Astrocyte (in vitro differentiated cells and primary cell): Measurements from ENCODE around the gene XXYLT1.

ENCODE experiments used
- EZH2 ChIP-seq: IDR thresholded peaks from 2 replicates; pipeline ENCODE4 v1.6.1; 2012; ENCODE audit warnings: mild to moderate bottlenecking, low read length, inconsistent platforms; ENCODE audit not compliant: insufficient read depth
- TF ChIP-seq, protein P1 (sequence below): IDR thresholded peaks from 2 replicates; pipeline ENCODE4 v1.5.1; 2011; ENCODE audit warnings: low read depth, mild to moderate bottlenecking, inconsistent platforms, low read length, moderate library complexity; ENCODE audit not compliant: insufficient read depth

DNA sequence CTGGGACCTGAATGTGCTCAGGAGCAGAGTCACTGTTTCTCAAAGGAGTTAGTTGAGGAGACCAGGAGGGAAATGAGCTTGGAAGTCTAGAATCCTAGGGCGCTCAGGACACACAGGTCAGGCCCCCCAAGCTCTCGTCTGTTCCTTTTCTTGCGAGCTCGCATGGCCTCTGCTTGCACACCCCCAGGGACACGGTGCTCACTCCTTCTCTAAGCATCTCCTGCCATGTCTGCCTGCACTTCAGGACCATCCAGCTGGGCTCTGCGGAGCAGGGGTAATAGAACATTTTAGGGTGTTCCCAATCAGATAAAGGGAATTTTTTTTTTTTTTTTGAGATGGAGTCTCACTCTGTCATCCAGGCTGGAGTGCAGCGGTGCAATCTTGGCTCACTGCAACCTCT lies 213.2 kb downstream of the XXYLT1 start:
- TF ChIP-seq, protein P1, sequence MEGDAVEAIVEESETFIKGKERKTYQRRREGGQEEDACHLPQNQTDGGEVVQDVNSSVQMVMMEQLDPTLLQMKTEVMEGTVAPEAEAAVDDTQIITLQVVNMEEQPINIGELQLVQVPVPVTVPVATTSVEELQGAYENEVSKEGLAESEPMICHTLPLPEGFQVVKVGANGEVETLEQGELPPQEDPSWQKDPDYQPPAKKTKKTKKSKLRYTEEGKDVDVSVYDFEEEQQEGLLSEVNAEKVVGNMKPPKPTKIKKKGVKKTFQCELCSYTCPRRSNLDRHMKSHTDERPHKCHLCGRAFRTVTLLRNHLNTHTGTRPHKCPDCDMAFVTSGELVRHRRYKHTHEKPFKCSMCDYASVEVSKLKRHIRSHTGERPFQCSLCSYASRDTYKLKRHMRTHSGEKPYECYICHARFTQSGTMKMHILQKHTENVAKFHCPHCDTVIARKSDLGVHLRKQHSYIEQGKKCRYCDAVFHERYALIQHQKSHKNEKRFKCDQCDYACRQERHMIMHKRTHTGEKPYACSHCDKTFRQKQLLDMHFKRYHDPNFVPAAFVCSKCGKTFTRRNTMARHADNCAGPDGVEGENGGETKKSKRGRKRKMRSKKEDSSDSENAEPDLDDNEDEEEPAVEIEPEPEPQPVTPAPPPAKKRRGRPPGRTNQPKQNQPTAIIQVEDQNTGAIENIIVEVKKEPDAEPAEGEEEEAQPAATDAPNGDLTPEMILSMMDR = no peak
- no peak for TF ChIP-seq EZH2
